GM21390 (cell line): ENCODE data around the gene SORCS3.

Experiments used
- ATAC-seq: cut with Tn5 transposase; IDR thresholded peaks from one replicate; pipeline ENCODE4 v1.9.1; 2021; ENCODE audit not compliant: unreplicated experiment

The SORCS3 gene

GRCh38 chr10:105243381-105243780, 602.3 kb downstream of the SORCS3 start:
- ATAC-seq = no peak

GRCh38 chr10:105243825-105244224, 602.7 kb downstream of the SORCS3 start:
- ATAC-seq = no peak

GRCh38 chr10:105247831-105248499, 606.9 kb downstream of the SORCS3 start:
- no peak for ATAC-seq

GRCh38 chr10:105252911-105253310, 611.8 kb downstream of the SORCS3 start:
- ATAC-seq = no peak

- no peak for ATAC-seq
Measured at GRCh38 chr10:105253515-105254212, 612.6 kb downstream of the SORCS3 start.

- no peak for ATAC-seq
Measured at GRCh38 chr10:105258036-105258673, 617.1 kb downstream of the SORCS3 start.

- ATAC-seq = no peak
Measured at GRCh38 chr10:105258674-105259065, 617.6 kb downstream of the SORCS3 start.

GRCh38 chr10:105259201-105259600, 618.1 kb downstream of the SORCS3 start:
- no peak for ATAC-seq

GRCh38 chr10:105262666-105263065, 621.6 kb downstream of the SORCS3 start:
- no peak for ATAC-seq

- no peak for ATAC-seq
Measured at GRCh38 chr10:105266966-105267539, 626.0 kb downstream of the SORCS3 start.

GRCh38 chr10:105268961-105269360, 627.9 kb downstream of the SORCS3 start:
- ATAC-seq = no peak

GRCh38 chr10:105269689-105270088, 628.6 kb downstream of the SORCS3 start:
- no peak for ATAC-seq

GRCh38 chr10:105274556-105275070, 633.5 kb downstream of the SORCS3 start:
- no peak for ATAC-seq

- no peak for ATAC-seq
Measured at GRCh38 chr10:105278439-105278838, 637.3 kb downstream of the SORCS3 start.

- no peak for ATAC-seq
Measured at GRCh38 chr10:105279101-105279500, 638.0 kb downstream of the SORCS3 start.

GRCh38 chr10:105280895-105281294, 639.8 kb downstream of the SORCS3 start:
- no peak for ATAC-seq

- ATAC-seq = no peak
Measured at GRCh38 chr10:105284476-105285215, 643.6 kb downstream of the SORCS3 start.

GRCh38 chr10:105288026-105288425, 646.9 kb downstream of the SORCS3 start:
- no peak for ATAC-seq

- no peak for ATAC-seq
Measured at GRCh38 chr10:105288613-105289012, 647.5 kb downstream of the SORCS3 start.

GRCh38 chr10:105291571-105291970, 650.5 kb downstream of the SORCS3 start:
- ATAC-seq = no peak

GRCh38 chr10:105292236-105292635, 651.1 kb downstream of the SORCS3 start:
- ATAC-seq = no peak
